ENCODE data around the gene CD2. TPM values are rescaled to one million over a fixed set of nuclear protein-coding genes. Genes with fewer than 3 reads are reported as not detected.

Gene CD2
- total RNA-seq, 1 donor from 2014 or later: 0.35 TPM

- ChIA-PET POLR2A (no interaction called here), CTCF (interaction anchor here (1.3 kb wide), 1 partner anchor 14 kb away, joined by 3 read pairs; no protein-coding TSS in a partner anchor)
- TF ChIP-seq, protein P1, sequence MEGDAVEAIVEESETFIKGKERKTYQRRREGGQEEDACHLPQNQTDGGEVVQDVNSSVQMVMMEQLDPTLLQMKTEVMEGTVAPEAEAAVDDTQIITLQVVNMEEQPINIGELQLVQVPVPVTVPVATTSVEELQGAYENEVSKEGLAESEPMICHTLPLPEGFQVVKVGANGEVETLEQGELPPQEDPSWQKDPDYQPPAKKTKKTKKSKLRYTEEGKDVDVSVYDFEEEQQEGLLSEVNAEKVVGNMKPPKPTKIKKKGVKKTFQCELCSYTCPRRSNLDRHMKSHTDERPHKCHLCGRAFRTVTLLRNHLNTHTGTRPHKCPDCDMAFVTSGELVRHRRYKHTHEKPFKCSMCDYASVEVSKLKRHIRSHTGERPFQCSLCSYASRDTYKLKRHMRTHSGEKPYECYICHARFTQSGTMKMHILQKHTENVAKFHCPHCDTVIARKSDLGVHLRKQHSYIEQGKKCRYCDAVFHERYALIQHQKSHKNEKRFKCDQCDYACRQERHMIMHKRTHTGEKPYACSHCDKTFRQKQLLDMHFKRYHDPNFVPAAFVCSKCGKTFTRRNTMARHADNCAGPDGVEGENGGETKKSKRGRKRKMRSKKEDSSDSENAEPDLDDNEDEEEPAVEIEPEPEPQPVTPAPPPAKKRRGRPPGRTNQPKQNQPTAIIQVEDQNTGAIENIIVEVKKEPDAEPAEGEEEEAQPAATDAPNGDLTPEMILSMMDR (IDR thresholded peaks at IDR 0.05): no peak
- no peaks in the 10 kb centered on the region for H3K9me3 Mint-ChIP-seq
- intact Hi-C loops (cut with micrococcal nuclease): no loop called here
- no peak overlapping the region for H3K27ac Mint-ChIP-seq
- ATAC-seq (ENCODE audit: low read depth) (no peak), DNase-seq (no peak)
- H3K36me3 Mint-ChIP-seq (ENCODE audit: low read depth): no peaks in the 10 kb centered on the region
- no peaks in the 10 kb centered on the region for H3K4me1 Mint-ChIP-seq
- peaks cover 20% of the 10 kb centered on the region for H3K27me3 Mint-ChIP-seq
- no peak overlapping the region for H3K4me3 Mint-ChIP-seq
Observed at GRCh38 chr1:116710420-116711262, 43.6 kb upstream of the CD2 start.

DNA sequence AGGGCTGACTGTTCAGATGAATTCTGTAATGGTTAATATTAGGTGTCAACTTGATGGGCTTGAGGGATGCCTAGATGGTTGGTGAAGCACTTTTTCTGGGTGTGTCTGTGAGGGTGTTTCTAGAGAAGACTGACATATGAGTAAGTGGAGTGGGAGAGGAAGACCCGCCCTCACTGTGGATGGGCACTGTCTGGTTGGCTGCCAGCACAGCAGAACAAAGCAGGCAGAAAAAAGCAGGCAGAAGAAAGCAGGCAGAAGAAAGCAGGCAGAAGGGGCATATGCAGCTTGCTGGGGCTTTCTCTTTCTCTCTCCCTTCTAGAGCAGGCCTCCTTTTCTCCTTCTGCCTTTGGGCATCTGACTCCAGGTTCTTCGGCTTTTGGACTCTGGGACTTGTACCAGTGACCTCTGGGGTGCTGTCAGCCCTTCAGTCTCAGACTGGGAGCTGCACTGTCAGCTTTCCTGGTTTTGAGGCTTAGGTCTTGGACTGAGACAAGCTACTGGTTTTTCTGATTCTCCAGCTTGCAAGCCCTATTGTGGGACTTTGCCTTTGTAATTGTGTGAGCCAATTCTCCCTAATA is 42.9 kb upstream of the CD2 start:
- intact Hi-C loops (cut with micrococcal nuclease): no loop called here
- Mint-ChIP-seq H3K4me1 (no peaks in the 10 kb centered on the region), H3K4me3 (no peak overlapping the region), H3K36me3 (ENCODE audit: low read depth) (no peaks in the 10 kb centered on the region), H3K27ac (no peak overlapping the region), H3K9me3 (no peaks in the 10 kb centered on the region), H3K27me3 (peaks cover 15% of the 10 kb centered on the region)
- ChIA-PET CTCF (no interaction called here), POLR2A (no interaction called here)
- DNase-seq (no peak), ATAC-seq (ENCODE audit: low read depth) (no peak)
- TF ChIP-seq, protein P1 (IDR thresholded peaks at IDR 0.05): no peak

- TF ChIP-seq, protein P1 (IDR thresholded peaks at IDR 0.05): no peak
- no peaks in the 10 kb centered on the region for H3K9me3 Mint-ChIP-seq
- intact Hi-C loops (cut with micrococcal nuclease): no loop called here
- POLR2A ChIA-PET: no interaction called here
- CTCF ChIA-PET: no interaction called here
- no peak for ATAC-seq (ENCODE audit: low read depth)
- no peak overlapping the region for H3K27ac Mint-ChIP-seq
- no peaks in the 10 kb centered on the region for H3K4me1 Mint-ChIP-seq
- H3K27me3 Mint-ChIP-seq: peaks cover 11% of the 10 kb centered on the region
- DNase-seq: no peak
- H3K4me3 Mint-ChIP-seq: no peak overlapping the region
- no peaks in the 10 kb centered on the region for H3K36me3 Mint-ChIP-seq (ENCODE audit: low read depth)
Observed at GRCh38 chr1:116712510-116712909, 41.7 kb upstream of the CD2 start.

DNA sequence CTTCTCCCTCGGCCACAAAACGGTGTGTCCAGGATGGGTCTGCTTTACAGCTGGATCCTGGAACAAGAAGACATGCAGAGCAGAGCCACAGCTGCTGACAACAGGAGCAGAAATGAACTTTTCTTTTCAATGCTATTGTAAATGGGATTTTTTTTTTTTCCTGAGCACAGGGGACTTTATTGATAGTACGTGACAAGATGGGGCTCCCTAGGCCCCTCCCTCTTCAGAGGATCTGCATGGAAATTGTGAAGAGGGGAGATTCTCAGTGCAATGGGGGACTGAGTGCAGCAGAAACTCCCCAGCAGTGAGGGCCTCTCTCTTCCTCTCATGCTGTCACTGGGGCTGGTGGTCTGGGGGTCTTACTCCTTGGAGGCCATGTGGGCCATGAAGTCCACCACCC is 40.8 kb upstream of the CD2 start:
- Mint-ChIP-seq H3K36me3 (ENCODE audit: low read depth) (no peaks in the 10 kb centered on the region), H3K27me3 (peaks cover 5% of the 10 kb centered on the region), H3K4me3 (no peak overlapping the region), H3K4me1 (no peaks in the 10 kb centered on the region), H3K9me3 (no peaks in the 10 kb centered on the region), H3K27ac (no peak overlapping the region)
- intact Hi-C loops (cut with micrococcal nuclease): no loop called here
- ChIA-PET POLR2A (no interaction called here), CTCF (no interaction called here)
- DNase-seq (no peak), ATAC-seq (ENCODE audit: low read depth) (no peak)
- TF ChIP-seq, protein P1 (IDR thresholded peaks at IDR 0.05): no peak

- ATAC-seq (ENCODE audit: low read depth): no peak
- Mint-ChIP-seq H3K36me3 (ENCODE audit: low read depth) (no peaks in the 10 kb centered on the region), H3K27ac (no peak overlapping the region), H3K27me3 (no peaks in the 10 kb centered on the region), H3K4me3 (no peak overlapping the region), H3K9me3 (no peaks in the 10 kb centered on the region), H3K4me1 (no peaks in the 10 kb centered on the region)
- POLR2A ChIA-PET: no interaction called here
- CTCF ChIA-PET: interaction anchor here (1.8 kb wide), 1 partner anchor 10 kb away, joined by 6 read pairs; no protein-coding TSS in a partner anchor
- intact Hi-C loops (cut with micrococcal nuclease): no loop called here
- DNase-seq: no peak
- TF ChIP-seq, protein P1 (IDR thresholded peaks at IDR 0.05): no peak
Observed at GRCh38 chr1:116716391-116716790, 37.8 kb upstream of the CD2 start.

Data from activated B cell treated with CpG ODN at 0.5 μM for 24 hours (primary cell).